AG04450 (cell line): ENCODE measurements around the gene BMPR1B. TPM values are rescaled to one million over a fixed set of nuclear protein-coding genes. Genes with fewer than 3 reads are reported as not detected.

ENCODE experiments used
- CTCF ChIA-PET: fragments of 300-600, 350-600 bp; formaldehyde crosslinking; extraction: SDS; loops from one replicate; lab custom pipeline; 2022; ENCODE audit warnings: antibody characterized with exemption, inconsistent platforms; lab: Charles Lee
- POLR2A ChIA-PET: fragments of 350-600 bp; formaldehyde crosslinking; extraction: SDS; loops from one replicate; lab custom pipeline; 2021; ENCODE audit warnings: antibody characterized with exemption, inconsistent platforms; lab: Yijun Ruan, JAX
- DNase-seq: peaks from one replicate; pipeline ENCODE4 v3.0.0-alpha.2; 2011; ENCODE audit warnings: low read depth, low spot score
- H3K27ac ChIP-seq: one replicate; pipeline ENCODE4 v1.5.1; 2012; ENCODE audit warnings: low read depth, low read length, control low read depth
- H3K27me3 ChIP-seq: one replicate; pipeline ENCODE4 v1.6.0; 2012; ENCODE audit warnings: low read length; ENCODE audit not compliant: control insufficient read depth, insufficient read depth
- H3K4me3 ChIP-seq: 2 replicates; pipeline ENCODE4 v1.5.1; 2011; ENCODE audit warnings: mild to moderate bottlenecking, low read depth, low read length, control low read depth
- H3K9me3 ChIP-seq: 2 replicates; pipeline ENCODE4 v1.5.1; 2012; ENCODE audit warnings: low read length; ENCODE audit not compliant: control insufficient read depth, insufficient read depth
- CTCF ChIP-seq: IDR thresholded peaks from 2 replicates; pipeline ENCODE4 v1.5.1; 2011; ENCODE audit warnings: low read depth, low read length, control low read depth, inconsistent platforms
- polyA plus RNA-seq: library from polyadenylated mRNA; depleted of rRNA; stranded (reverse); fragments of >200 nt; gene quantifications from 2 replicates; pipeline ENCODE4 v1.2.3, GENCODE V29; 2011

Gene BMPR1B
- polyA plus RNA-seq, 1 experiment: 0.42 TPM

- no peak overlapping the region for H3K4me3 ChIP-seq
- no peak for TF ChIP-seq CTCF
- H3K27me3 ChIP-seq: no peaks in the 10 kb centered on the region
- no peak for DNase-seq
- ChIA-PET CTCF (interaction anchor here (0.5 to 2.8 kb wide), 2 partner anchors 10 to 42 kb away, joined by 3 to 8 read pairs; no protein-coding TSS in a partner anchor), POLR2A (no interaction called here)
- no peak overlapping the region for H3K27ac ChIP-seq
- H3K9me3 ChIP-seq: no peaks in the 10 kb centered on the region
Measured at GRCh38 chr4:95114521-95114920, 356.8 kb downstream of the BMPR1B start.

- Histone ChIP-seq H3K27ac (no peak overlapping the region), H3K27me3 (no peaks in the 10 kb centered on the region), H3K4me3 (no peak overlapping the region), H3K9me3 (no peaks in the 10 kb centered on the region)
- ChIA-PET CTCF (interaction anchor here (0.9 kb wide), 1 partner anchor 497 kb away, joined by 5 read pairs; no protein-coding TSS in a partner anchor), POLR2A (no interaction called here)
- no peak for TF ChIP-seq CTCF
- no peak for DNase-seq
Measured at GRCh38 chr4:95118497-95118896, 360.7 kb downstream of the BMPR1B start.

DNA sequence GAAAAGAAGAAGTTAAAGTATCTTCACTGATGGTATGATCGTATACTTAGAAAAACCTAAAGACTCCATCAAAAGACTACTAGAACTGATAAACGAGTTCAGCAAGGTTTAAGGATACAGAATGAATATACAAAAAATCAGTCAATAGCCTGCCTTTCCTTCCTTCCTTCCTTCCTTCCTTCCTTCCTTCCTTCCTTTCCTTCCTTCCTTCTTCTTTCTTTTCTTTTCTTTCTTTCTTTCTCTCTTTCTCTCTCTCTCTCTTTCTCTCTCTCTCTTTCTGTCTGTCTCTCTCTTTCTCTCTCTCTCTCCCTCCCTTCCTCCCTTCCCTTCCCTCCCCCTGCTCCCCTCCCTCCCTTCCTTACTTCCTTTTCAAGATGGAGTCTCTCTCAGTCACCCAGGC is 362.7 kb downstream of the BMPR1B start:
- ChIA-PET CTCF (no interaction called here), POLR2A (no interaction called here)
- Histone ChIP-seq H3K27me3 (no peaks in the 10 kb centered on the region), H3K27ac (no peak overlapping the region), H3K4me3 (no peak overlapping the region), H3K9me3 (no peaks in the 10 kb centered on the region)
- DNase-seq: no peak
- no peak for TF ChIP-seq CTCF

DNA sequence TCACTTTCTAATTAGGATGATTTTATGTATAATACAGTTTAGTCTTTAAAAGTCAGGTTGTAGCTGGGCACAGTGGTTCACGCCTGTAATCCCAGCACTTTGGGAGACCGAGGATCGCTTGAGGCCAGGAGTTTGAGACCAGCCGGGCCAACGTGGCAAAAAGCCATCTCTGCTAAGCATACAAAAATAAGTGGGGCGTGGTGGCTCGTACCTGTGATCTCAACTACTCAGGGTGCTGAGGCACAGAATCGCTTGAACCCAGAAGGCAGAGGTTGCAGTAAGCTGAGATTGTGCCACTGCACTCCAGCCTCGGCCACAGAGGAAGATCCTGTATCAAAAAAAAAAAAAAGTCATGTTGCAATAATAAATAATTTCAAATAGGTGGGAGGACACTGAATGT is 364.2 kb downstream of the BMPR1B start:
- ChIA-PET POLR2A (no interaction called here), CTCF (no interaction called here)
- Histone ChIP-seq H3K4me3 (no peak overlapping the region), H3K27me3 (no peaks in the 10 kb centered on the region), H3K27ac (no peak overlapping the region), H3K9me3 (no peaks in the 10 kb centered on the region)
- no peak for TF ChIP-seq CTCF
- no peak for DNase-seq

- Histone ChIP-seq H3K27ac (no peak overlapping the region), H3K4me3 (no peak overlapping the region), H3K9me3 (no peaks in the 10 kb centered on the region), H3K27me3 (no peaks in the 10 kb centered on the region)
- peak; percentile 39 for DNase-seq
- TF ChIP-seq CTCF: peak; percentile 76
- CTCF ChIA-PET: interaction anchor here (0.7 to 4.8 kb wide), 29 partner anchors 8 to 846 kb away, joined by 3 to 118 read pairs (median 4); no protein-coding TSS in a partner anchor
- POLR2A ChIA-PET: no interaction called here
Measured at GRCh38 chr4:95124906-95125504, 367.2 kb downstream of the BMPR1B start.
